GM12878 (cell line): ENCODE results near the gene ABCB10.

Experiments
- ELK1 ChIP-seq: IDR thresholded peaks from 2 replicates; pipeline ENCODE4 v1.6.1; 2012; ENCODE audit warnings: low read depth, low read length, improper control_type of control experiment
- HDGF ChIP-seq: fragments of 450-650 bp; IDR thresholded peaks from 2 replicates; pipeline ENCODE4 v1.6.1; 2016; ENCODE audit warnings: antibody characterized with exemption
- POLR2A ChIP-seq: IDR thresholded peaks from 2 replicates; pipeline ENCODE4 v1.6.1; 2011; ENCODE audit warnings: low read depth, mild to moderate bottlenecking, low read length
- POLR2AphosphoS5 ChIP-seq: IDR thresholded peaks from 2 replicates; pipeline ENCODE4 v1.6.1; 2011; ENCODE audit warnings: mild to moderate bottlenecking, low read length, inconsistent platforms
- SMARCA5 ChIP-seq: fragments of 450-650 bp; IDR thresholded peaks from 2 replicates; pipeline ENCODE4 v1.6.1; 2017; ENCODE audit warnings: mild to moderate bottlenecking
- TARDBP ChIP-seq: IDR thresholded peaks from 2 replicates; pipeline ENCODE4 v1.6.1; 2016; ENCODE audit warnings: borderline replicate concordance

DNA sequence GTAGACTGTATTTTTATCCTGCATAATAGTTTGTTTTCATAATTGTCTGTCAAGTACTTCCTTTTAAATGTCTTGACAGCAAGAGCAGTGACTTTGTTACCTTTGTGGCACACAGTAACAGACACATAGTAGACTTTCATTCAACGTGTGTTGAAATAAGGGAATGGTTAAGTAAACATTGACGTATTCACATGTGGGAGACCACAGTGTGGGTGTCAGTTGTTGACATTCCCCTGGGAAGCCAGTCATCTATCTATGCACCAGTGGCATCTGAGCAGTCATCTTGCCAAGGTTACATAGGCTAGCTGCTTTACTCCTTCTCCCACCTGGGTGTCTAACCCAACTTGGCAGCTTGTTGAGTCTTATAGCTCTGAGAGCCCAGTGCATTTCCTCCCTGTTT, 48.9 kb downstream of the ABCB10 start:
- TF ChIP-seq SMARCA5 (no peak), POLR2AphosphoS5 (no peak), HDGF (no peak), ELK1 (no peak), POLR2A (no peak), TARDBP (no peak)
